ENCODE data around the gene PYM1.
A peak's percentile ranks its signal among the peaks of the same experiment; 100 is the strongest.

The PYM1 gene

DNA sequence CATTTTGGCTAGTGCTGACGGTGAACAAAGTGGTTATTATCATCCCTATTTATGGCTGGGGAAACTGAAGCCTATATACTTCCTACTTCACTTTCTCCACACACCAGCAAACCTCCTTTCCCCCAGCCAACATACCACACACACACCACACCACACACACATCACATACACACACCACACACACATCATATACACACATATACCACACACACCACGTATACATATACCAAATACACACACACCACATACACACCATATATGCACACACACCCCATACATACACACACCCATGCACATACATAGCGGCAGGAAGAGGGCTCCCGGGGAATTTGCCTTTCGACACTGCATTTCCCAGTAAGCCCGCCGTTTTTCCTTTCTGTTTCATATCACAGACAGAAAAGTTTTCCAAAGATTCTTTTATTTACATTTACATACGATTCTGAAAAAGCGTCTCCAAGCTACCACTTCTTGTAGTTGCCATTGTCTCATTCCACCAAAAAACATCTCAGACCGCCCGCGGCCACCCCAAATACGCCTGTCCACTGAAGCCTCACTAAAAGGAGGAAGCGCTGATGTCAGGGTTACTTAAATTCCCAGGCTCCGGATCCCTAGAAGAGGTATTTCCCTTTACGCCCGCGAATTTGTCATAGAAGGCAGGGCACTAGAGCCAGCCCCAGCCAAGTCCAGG is 45.4 kb upstream of the PYM1 start (continued):
- TF ChIP-seq ZNF416 (tag by site-specific recombination; IDR thresholded peaks at IDR 0.05) (no peak), ZNF514 (tag by site-specific recombination; IDR thresholded peaks at IDR 0.05) (no peak), ZNF610 (tag by site-specific recombination; IDR thresholded peaks at IDR 0.05; ENCODE audit: borderline replicate concordance) (no peak), ZNF274 (IDR thresholded peaks at IDR 0.05; ENCODE audit: low read length) (no peak), ZNF274 (tag by site-specific recombination; IDR thresholded peaks at IDR 0.05; ENCODE audit: borderline replicate concordance) (no peak), REPIN1 (tag by site-specific recombination; IDR thresholded peaks at IDR 0.05; ENCODE audit: low read depth) (0 out of 2 replicates have a peak, but pooled peaks have one; percentile 7), ZNF544 (tag by site-specific recombination; IDR thresholded peaks at IDR 0.05) (no peak), ZNF239 (tag by site-specific recombination; IDR thresholded peaks at IDR 0.05) (no peak), ZNF426 (tag by site-specific recombination; IDR thresholded peaks at IDR 0.05) (no peak), GLI4 (tag by site-specific recombination; IDR thresholded peaks at IDR 0.05) (peak; percentile 84; the same call in 1 of the 2 replicates), ZNF155 (tag by site-specific recombination; IDR thresholded peaks at IDR 0.05) (no peak), ZSCAN30 (tag by site-specific recombination; IDR thresholded peaks at IDR 0.05) (peak; percentile 53; the same call in 1 of the 2 replicates), PRDM4 (tag by site-specific recombination; IDR thresholded peaks at IDR 0.05) (no peak), ZNF654 (tag by site-specific recombination; IDR thresholded peaks at IDR 0.05; ENCODE audit: low read depth) (no peak), AEBP2 (tag by site-specific recombination; IDR thresholded peaks at IDR 0.05; ENCODE audit: borderline replicate concordance) (no peak), KLF10 (tag by site-specific recombination; IDR thresholded peaks at IDR 0.05) (no peak; the same call in 1 of the 2 replicates), ZNF510 (tag by site-specific recombination; IDR thresholded peaks at IDR 0.05; ENCODE audit: insufficient replicate concordance) (no peak), ZNF324 (tag by site-specific recombination; IDR thresholded peaks at IDR 0.05) (peak; percentile 87; the same call in 1 of the 2 replicates), ZBTB17 (tag by site-specific recombination; IDR thresholded peaks at IDR 0.05) (peak; percentile 69; the same call in 1 of the 2 replicates), ZNF626 (tag by site-specific recombination; IDR thresholded peaks at IDR 0.05) (no peak), ZNF624 (tag by site-specific recombination; IDR thresholded peaks at IDR 0.05) (no peak), YY2 (tag by site-specific recombination; IDR thresholded peaks at IDR 0.05) (peak; percentile 49; the same call in 1 of the 2 replicates), ZNF561 (tag by site-specific recombination; IDR thresholded peaks at IDR 0.05; ENCODE audit: borderline replicate concordance) (0 out of 2 replicates have a peak, but pooled peaks have one; percentile 32), ZNF549 (tag by site-specific recombination; IDR thresholded peaks at IDR 0.05) (no peak), ZNF394 (tag by site-specific recombination; IDR thresholded peaks at IDR 0.05; ENCODE audit: borderline replicate concordance) (peak; percentile 23; the same call in 1 of the 2 replicates), ZNF132 (tag by site-specific recombination; IDR thresholded peaks at IDR 0.05; ENCODE audit: borderline replicate concordance) (no peak), ZNF473 (tag by site-specific recombination; IDR thresholded peaks at IDR 0.05) (no peak)
- TF ChIP-seq, protein P1, sequence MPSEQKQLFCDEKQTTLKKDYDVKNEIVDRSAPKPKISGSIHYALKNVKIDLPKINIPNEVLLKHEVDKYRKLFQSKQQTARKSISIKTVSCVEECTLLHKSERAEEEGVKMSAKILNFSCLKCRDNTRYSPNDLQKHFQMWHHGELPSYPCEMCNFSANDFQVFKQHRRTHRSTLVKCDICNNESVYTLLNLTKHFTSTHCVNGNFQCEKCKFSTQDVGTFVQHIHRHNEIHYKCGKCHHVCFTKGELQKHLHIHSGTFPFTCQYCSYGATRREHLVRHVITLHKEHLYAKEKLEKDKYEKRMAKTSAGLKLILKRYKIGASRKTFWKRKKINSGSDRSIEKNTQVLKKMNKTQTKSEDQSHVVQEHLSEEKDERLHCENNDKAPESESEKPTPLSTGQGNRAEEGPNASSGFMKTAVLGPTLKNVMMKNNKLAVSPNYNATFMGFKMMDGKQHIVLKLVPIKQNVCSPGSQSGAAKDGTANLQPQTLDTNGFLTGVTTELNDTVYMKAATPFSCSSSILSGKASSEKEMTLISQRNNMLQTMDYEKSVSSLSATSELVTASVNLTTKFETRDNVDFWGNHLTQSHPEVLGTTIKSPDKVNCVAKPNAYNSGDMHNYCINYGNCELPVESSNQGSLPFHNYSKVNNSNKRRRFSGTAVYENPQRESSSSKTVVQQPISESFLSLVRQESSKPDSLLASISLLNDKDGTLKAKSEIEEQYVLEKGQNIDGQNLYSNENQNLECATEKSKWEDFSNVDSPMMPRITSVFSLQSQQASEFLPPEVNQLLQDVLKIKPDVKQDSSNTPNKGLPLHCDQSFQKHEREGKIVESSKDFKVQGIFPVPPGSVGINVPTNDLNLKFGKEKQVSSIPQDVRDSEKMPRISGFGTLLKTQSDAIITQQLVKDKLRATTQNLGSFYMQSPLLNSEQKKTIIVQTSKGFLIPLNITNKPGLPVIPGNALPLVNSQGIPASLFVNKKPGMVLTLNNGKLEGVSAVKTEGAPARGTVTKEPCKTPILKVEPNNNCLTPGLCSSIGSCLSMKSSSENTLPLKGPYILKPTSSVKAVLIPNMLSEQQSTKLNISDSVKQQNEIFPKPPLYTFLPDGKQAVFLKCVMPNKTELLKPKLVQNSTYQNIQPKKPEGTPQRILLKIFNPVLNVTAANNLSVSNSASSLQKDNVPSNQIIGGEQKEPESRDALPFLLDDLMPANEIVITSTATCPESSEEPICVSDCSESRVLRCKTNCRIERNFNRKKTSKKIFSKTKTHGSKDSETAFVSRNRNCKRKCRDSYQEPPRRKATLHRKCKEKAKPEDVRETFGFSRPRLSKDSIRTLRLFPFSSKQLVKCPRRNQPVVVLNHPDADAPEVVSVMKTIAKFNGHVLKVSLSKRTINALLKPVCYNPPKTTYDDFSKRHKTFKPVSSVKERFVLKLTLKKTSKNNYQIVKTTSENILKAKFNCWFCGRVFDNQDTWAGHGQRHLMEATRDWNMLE (tag by site-specific recombination; conservative IDR thresholded peaks at IDR 0.05; ENCODE audit: low read depth), result no peak
- TF ChIP-seq, protein P2, sequence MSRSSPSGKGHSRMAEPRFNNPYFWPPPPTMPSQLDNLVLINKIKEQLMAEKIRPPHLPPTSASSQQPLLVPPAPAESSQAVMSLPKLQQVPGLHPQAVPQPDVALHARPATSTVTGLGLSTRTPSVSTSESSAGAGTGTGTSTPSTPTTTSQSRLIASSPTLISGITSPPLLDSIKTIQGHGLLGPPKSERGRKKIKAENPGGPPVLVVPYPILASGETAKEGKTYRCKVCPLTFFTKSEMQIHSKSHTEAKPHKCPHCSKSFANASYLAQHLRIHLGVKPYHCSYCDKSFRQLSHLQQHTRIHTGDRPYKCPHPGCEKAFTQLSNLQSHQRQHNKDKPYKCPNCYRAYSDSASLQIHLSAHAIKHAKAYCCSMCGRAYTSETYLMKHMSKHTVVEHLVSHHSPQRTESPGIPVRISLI (tag by site-specific recombination; IDR thresholded peaks at IDR 0.05), result no peak
